DND-41 (cell line): Measurements from ENCODE around the gene EXOSC7.

Experiments used
- EZH2 ChIP-seq: IDR thresholded peaks from 3 replicates; pipeline ENCODE4 v1.6.1; 2012; ENCODE audit warnings: borderline replicate concordance, low read depth, mild to moderate bottlenecking, moderate library complexity, low read length, inconsistent platforms; ENCODE audit not compliant: severe bottlenecking
- TF ChIP-seq, protein P1 (sequence below): IDR thresholded peaks from 2 replicates; pipeline ENCODE4 v1.5.1; 2012; ENCODE audit warnings: borderline replicate concordance, low read length, moderate library complexity, mild to moderate bottlenecking; ENCODE audit not compliant: poor library complexity, severe bottlenecking; ENCODE audit errors: extremely low read depth

DNA sequence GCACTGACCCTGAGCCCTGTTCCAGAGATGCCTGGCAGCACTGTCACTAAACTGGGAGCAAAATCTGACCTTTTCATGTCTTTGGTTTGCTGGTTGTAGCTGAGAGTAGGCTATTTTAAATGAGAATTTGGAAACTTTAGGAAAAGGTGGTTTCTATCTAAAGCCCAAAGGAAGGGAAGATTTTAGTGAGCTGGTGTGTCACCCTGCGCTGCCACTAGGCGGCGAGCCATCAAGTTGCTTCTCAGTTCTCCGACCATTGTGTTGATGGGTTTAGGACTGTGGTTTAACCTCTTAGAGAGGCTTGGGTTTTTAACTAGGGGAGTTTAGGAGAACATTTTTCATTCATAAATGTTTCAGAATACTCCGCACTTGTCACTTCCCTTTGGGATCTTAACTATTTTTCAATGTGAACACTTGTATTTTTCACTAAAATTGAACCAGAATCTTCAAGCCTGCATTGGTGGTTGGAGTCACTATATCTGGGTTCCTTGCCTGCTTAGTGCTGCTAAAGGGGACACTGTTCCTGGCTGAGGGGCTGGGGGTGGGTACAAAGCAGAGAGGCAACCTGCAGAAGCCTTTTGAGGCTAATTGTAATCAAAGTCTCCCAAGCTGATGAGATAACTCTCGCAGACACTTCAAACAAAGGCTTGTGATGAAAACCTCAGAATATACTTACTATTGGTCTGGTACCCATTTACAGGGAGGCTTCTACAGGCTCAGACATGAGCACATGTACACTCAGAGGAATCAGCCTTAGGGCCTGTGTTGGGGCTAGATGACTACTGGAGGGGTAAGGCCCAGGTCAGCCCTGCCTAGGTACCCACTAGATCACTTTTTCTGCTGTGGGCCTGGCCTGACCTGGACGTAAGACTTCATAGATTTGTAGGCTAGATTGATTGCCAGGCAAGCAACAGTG, 16.8 kb downstream of the EXOSC7 start:
- TF ChIP-seq, protein P1, sequence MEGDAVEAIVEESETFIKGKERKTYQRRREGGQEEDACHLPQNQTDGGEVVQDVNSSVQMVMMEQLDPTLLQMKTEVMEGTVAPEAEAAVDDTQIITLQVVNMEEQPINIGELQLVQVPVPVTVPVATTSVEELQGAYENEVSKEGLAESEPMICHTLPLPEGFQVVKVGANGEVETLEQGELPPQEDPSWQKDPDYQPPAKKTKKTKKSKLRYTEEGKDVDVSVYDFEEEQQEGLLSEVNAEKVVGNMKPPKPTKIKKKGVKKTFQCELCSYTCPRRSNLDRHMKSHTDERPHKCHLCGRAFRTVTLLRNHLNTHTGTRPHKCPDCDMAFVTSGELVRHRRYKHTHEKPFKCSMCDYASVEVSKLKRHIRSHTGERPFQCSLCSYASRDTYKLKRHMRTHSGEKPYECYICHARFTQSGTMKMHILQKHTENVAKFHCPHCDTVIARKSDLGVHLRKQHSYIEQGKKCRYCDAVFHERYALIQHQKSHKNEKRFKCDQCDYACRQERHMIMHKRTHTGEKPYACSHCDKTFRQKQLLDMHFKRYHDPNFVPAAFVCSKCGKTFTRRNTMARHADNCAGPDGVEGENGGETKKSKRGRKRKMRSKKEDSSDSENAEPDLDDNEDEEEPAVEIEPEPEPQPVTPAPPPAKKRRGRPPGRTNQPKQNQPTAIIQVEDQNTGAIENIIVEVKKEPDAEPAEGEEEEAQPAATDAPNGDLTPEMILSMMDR, result peak; percentile 78
- TF ChIP-seq EZH2, result no peak
